Activated CD8-positive, alpha-beta T cell treated with anti-CD3 and anti-CD28 coated beads for 36 hours (primary cell): ENCODE data around the gene SMPD2. TPM values are rescaled to one million over a fixed set of nuclear protein-coding genes. Genes with fewer than 3 reads are reported as not detected.

ENCODE experiments used
- ATAC-seq: fragments of 200-7000 bp; cut with Tn5 transposase; one replicate; pipeline ENCODE4 v1.10.0; 2021; ENCODE audit warnings: mild to moderate bottlenecking, moderate library complexity
- CTCF ChIA-PET: fragments of 350-600 bp; sonication (Branson Sonifier 250); formaldehyde crosslinking; loops from one replicate; lab custom pipeline; 2021; ENCODE audit warnings: antibody characterized with exemption; lab: Charles Lee
- POLR2A ChIA-PET: fragments of 350-600 bp; sonication (Branson Sonifier 250); formaldehyde crosslinking; loops from one replicate; lab custom pipeline; 2021; ENCODE audit warnings: antibody characterized with exemption; lab: Charles Lee
- DNase-seq: peaks from one replicate; pipeline ENCODE4 v3.0.0-alpha.2; 2020
- H3K27ac Mint-ChIP-seq: one replicate; pipeline ENCODE4 v1.8.0; 2021; ENCODE audit warnings: mild to moderate bottlenecking, mixed read lengths
- H3K27me3 Mint-ChIP-seq: one replicate; pipeline ENCODE4 v1.8.0; 2021; ENCODE audit warnings: mixed read lengths
- H3K36me3 Mint-ChIP-seq: one replicate; pipeline ENCODE4 v1.8.0; 2021; ENCODE audit warnings: low read depth, mixed read lengths
- H3K4me1 Mint-ChIP-seq: one replicate; pipeline ENCODE4 v1.8.0; 2021; ENCODE audit warnings: low read depth, mixed read lengths
- H3K4me3 Mint-ChIP-seq: one replicate; pipeline ENCODE4 v1.8.0; 2021; ENCODE audit warnings: mild to moderate bottlenecking, moderate library complexity, mixed read lengths
- H3K9me3 Mint-ChIP-seq: one replicate; pipeline ENCODE4 v1.8.0; 2021; ENCODE audit warnings: mixed read lengths
- intact Hi-C: fragments of 100-400 bp; cut with micrococcal nuclease; formaldehyde crosslinking; loops from one replicate; pipeline ENCODE4 v1.10.0; 2022
- total RNA-seq, 2 experiments: library from RNA; stranded (reverse); gene quantifications; one replicate each; pipeline ENCODE4 v1.2.3, GENCODE V29; 2021
- TF ChIP-seq, protein P1 (sequence below): fragments of 200-600 bp; IDR thresholded peaks from one replicate; pipeline ENCODE4 v1.8.0; 2022; ENCODE audit warnings: antibody characterized with exemption, mild to moderate bottlenecking

Gene SMPD2
- total RNA-seq, 2 experiments from 2014 or later = 8.7 to 9.6 TPM

GRCh38 chr6:109491207-109491938 is 50.8 kb downstream of the SMPD2 start:
- H3K4me1 Mint-ChIP-seq = peaks cover 30% of the 10 kb centered on the region
- POLR2A ChIA-PET = interaction anchor here (0.6 to 1.7 kb wide), 6 partner anchors 10 to 467 kb away, joined by 3 to 5 read pairs (median 4); partner anchors contain the start of gene CD164
- peak overlapping the region; percentile 31 for H3K4me3 Mint-ChIP-seq
- H3K27me3 Mint-ChIP-seq = no peaks in the 10 kb centered on the region
- H3K36me3 Mint-ChIP-seq = no peaks in the 10 kb centered on the region
- no peaks in the 10 kb centered on the region for H3K9me3 Mint-ChIP-seq
- intact Hi-C loops = no loop called here
- CTCF ChIA-PET = interaction anchor here (0.9 to 1.4 kb wide), 5 partner anchors 18 to 303 kb away, joined by 3 to 5 read pairs (median 3); partner anchors contain the start of gene MICAL1
- DNase-seq (peak; percentile 52), ATAC-seq (peak; percentile 97)
- TF ChIP-seq, protein P1, sequence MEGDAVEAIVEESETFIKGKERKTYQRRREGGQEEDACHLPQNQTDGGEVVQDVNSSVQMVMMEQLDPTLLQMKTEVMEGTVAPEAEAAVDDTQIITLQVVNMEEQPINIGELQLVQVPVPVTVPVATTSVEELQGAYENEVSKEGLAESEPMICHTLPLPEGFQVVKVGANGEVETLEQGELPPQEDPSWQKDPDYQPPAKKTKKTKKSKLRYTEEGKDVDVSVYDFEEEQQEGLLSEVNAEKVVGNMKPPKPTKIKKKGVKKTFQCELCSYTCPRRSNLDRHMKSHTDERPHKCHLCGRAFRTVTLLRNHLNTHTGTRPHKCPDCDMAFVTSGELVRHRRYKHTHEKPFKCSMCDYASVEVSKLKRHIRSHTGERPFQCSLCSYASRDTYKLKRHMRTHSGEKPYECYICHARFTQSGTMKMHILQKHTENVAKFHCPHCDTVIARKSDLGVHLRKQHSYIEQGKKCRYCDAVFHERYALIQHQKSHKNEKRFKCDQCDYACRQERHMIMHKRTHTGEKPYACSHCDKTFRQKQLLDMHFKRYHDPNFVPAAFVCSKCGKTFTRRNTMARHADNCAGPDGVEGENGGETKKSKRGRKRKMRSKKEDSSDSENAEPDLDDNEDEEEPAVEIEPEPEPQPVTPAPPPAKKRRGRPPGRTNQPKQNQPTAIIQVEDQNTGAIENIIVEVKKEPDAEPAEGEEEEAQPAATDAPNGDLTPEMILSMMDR = no peak
- peak overlapping the region; percentile 81 for H3K27ac Mint-ChIP-seq

Other genes with a start within 250 kb of the SMPD2 start
- 100 to 1,000 TPM; 144 to 146 TPM for gene CD164, start 58.3 kb upstream of the SMPD2 start, total RNA-seq
- under 1 TPM; 0.27 to 0.38 TPM for gene PPIL6, start 96 bp upstream of the SMPD2 start, total RNA-seq
- 10 to 100 TPM; 17.7 TPM for gene MICAL1, start 15.0 kb downstream of the SMPD2 start, total RNA-seq
- 10 to 100 TPM; 10.5 to 11.8 TPM for gene ZBTB24, start 42.5 kb downstream of the SMPD2 start, total RNA-seq